ENCODE data around the gene ALK. TPM values are rescaled to one million over a fixed set of nuclear protein-coding genes. Genes with fewer than 3 reads are reported as not detected.

ALK gene
- total and polyA plus RNA-seq, 10 of the 15 experiments (the other 5 are each of a cell fraction or from before 2014, with no cell fraction given) = 0.11 TPM; not detected in 9

DNA sequence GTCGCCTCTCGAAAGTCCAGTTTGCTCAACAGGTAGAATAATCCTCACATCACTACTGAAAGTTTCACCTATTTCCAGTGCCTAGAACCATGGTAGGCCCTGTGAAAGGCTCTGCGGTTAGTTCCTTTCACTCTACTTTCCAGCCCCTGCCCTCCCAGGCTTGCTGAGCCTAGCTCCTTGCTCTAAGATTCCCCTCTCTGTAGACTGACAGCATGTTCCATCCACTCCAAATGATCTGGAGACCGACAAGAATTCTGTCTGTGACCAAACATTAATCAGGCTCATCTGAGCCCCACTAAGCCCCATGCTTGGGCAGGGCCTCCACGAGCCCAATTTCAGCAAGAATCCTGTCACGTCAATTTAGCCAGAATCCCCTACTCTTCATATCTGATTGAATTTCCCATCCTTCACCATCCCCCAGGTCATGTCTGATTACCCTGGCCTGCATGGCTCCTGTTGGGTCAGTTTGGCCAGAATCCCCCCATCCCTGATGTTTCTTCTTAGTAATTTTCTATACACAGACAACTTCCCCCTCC, 307.0 kb downstream of the ALK start:
- DNase-seq (ENCODE audit: low read depth, low spot score) (no peak), FAIRE-seq (no peak), ATAC-seq (no peak)
- intact Hi-C loops (cut with micrococcal nuclease; ENCODE audit: unreplicated experiment) (no loop called here), in situ Hi-C loops (cut with MboI) (no loop called here)
- CTCF ChIA-PET = no interaction called here
- Histone ChIP-seq H3K36me3 (ENCODE audit: control insufficient read depth in 2 of 2, insufficient read depth in 2 of 2, low read length in 1 of 2) (no peaks in the 10 kb centered on the region), H3K9ac (ENCODE audit: control insufficient read depth, insufficient read depth, low read length) (no peak overlapping the region), H2AFZ (ENCODE audit: control insufficient read depth, low read depth, low read length) (no peak overlapping the region), H3K27ac (ENCODE audit: control insufficient read depth, insufficient read depth) (no peak overlapping the region), H4K20me1 (ENCODE audit: control insufficient read depth, insufficient read depth) (no peaks in the 10 kb centered on the region), H3K4me1 (ENCODE audit: control insufficient read depth, insufficient read depth, low read length) (no peaks in the 10 kb centered on the region), H3K4me3 (no peak overlapping the region), H3K27me3 (replicated peaks in 1 of 2; ENCODE audit: control insufficient read depth in 2 of 2, insufficient read depth in 2 of 2, low read length in 1 of 2) (no peaks in the 10 kb centered on the region; a peak in 2 of 4 replicates), H3K9me3 (replicated peaks; ENCODE audit: control insufficient read depth, insufficient read depth, low read length) (no peaks in the 10 kb centered on the region; the same call in 1 of the 3 replicates), H3K4me2 (ENCODE audit: control insufficient read depth, insufficient read depth) (no peak overlapping the region), H3K79me2 (ENCODE audit: control insufficient read depth, insufficient read depth, low read length) (no peaks in the 10 kb centered on the region)
- RAD21 ChIA-PET (ENCODE audit: unreplicated experiment) = no interaction called here
- SMC1A ChIA-PET (ENCODE audit: uncharacterized antibody, unreplicated experiment) = no interaction called here
- POLR2A ChIA-PET = no interaction called here
- WGBS (ENCODE audit: insufficient coverage, insufficient replicate concordance, low lambda C conversion rate, missing lambda C conversion rate) = 27% methylated on average over 5 of the region's 6 CpGs
- TF ChIP-seq MAX (IDR thresholded peaks at IDR 0.05; ENCODE audit: low read depth, low read length) = no peak
- TF ChIP-seq, protein P1, sequence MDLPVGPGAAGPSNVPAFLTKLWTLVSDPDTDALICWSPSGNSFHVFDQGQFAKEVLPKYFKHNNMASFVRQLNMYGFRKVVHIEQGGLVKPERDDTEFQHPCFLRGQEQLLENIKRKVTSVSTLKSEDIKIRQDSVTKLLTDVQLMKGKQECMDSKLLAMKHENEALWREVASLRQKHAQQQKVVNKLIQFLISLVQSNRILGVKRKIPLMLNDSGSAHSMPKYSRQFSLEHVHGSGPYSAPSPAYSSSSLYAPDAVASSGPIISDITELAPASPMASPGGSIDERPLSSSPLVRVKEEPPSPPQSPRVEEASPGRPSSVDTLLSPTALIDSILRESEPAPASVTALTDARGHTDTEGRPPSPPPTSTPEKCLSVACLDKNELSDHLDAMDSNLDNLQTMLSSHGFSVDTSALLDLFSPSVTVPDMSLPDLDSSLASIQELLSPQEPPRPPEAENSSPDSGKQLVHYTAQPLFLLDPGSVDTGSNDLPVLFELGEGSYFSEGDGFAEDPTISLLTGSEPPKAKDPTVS (IDR thresholded peaks at IDR 0.05; ENCODE audit: low read depth, low read length) = no peak
- TF ChIP-seq NR2C1 (IDR thresholded peaks at IDR 0.05) = no peak
- TF ChIP-seq IKZF2 (IDR thresholded peaks at IDR 0.05) = no peak
- TF ChIP-seq STAT3 (IDR thresholded peaks at IDR 0.05; ENCODE audit: low read depth, low read length) = no peak
- TF ChIP-seq ZNF274 (IDR thresholded peaks at IDR 0.05; ENCODE audit: insufficient read depth, insufficient read length) = no peak
- TF ChIP-seq EZH2 (IDR thresholded peaks at IDR 0.05; ENCODE audit: borderline replicate concordance, control insufficient read depth, low read depth, low read length) = no peak
- TF ChIP-seq SMARCA5 (IDR thresholded peaks at IDR 0.05) = no peak
- no peak for TF ChIP-seq GATAD2B (conservative IDR thresholded peaks at IDR 0.05; ENCODE audit: low read depth)
- no peak for TF ChIP-seq ZNF622 (IDR thresholded peaks at IDR 0.05)
- no TSS peak for BruUV-seq (replicated peaks)

All from GM12878 (cell line).